HAP-1 (cell line): Measurements from ENCODE around the gene TBC1D3B.

Experiments
- DNase-seq, 2 experiments: peaks; one replicate each; pipeline ENCODE4 v3.0.0-alpha.2; 2016 to 2020; ENCODE audit warnings: low spot score in 2 of 2
- H3K27me3 ChIP-seq: fragments of 250-450 bp; sonication (Bioruptor Pico); 2 replicates; pipeline ENCODE4 v1.5.1; 2020; ENCODE audit warnings: low read depth, mild to moderate bottlenecking, moderate library complexity
- H3K36me3 ChIP-seq: fragments of 250-450 bp; sonication (Bioruptor Pico); replicated peaks from 2 replicates; pipeline ENCODE4 v1.5.1; 2020; ENCODE audit warnings: mild to moderate bottlenecking
- H3K4me1 ChIP-seq: fragments of 250-450 bp; sonication (Bioruptor Pico); 2 replicates; pipeline ENCODE4 v1.5.1; 2020; ENCODE audit warnings: mild to moderate bottlenecking
- H3K4me3 ChIP-seq: fragments of 250-450 bp; sonication (Bioruptor Pico); 2 replicates; pipeline ENCODE4 v1.5.1; 2020; ENCODE audit warnings: mild to moderate bottlenecking, moderate library complexity
- H3K9me3 ChIP-seq: fragments of 250-450 bp; sonication (Bioruptor Pico); 2 replicates; pipeline ENCODE4 v1.5.1; 2020; ENCODE audit warnings: mild to moderate bottlenecking, moderate library complexity
- in situ Hi-C: fragments of 300-500 bp; cut with MboI; formaldehyde crosslinking; loops from 3 replicates; pipeline ENCODE4 v1.14.3; 2020; ENCODE audit warnings: low sequenced_read_pairs, inconsistent platforms, mixed read lengths

The TBC1D3B gene

GRCh38 chr17:36136439-36136838 lies 40.0 kb downstream of the TBC1D3B start:
- no peak overlapping the region for H3K4me3 ChIP-seq
- in situ Hi-C loops: no loop called here
- peaks cover 3% of the 10 kb centered on the region for H3K4me1 ChIP-seq

GRCh38 chr17:36136036-36136435 lies 40.4 kb downstream of the TBC1D3B start:
- Histone ChIP-seq H3K9me3 (no peaks in the 10 kb centered on the region), H3K27me3 (peaks cover 3% of the 10 kb centered on the region; the same call in 1 of the 2 replicates), H3K4me1 (peaks cover 3% of the 10 kb centered on the region), H3K36me3 (no peaks in the 10 kb centered on the region), H3K4me3 (no peak overlapping the region)
- no peak for DNase-seq
- in situ Hi-C loops: no loop called here

More at GRCh38 chr17:36136439-36136838, 40.0 kb downstream of the TBC1D3B start:
- no peak for DNase-seq
- Histone ChIP-seq H3K36me3 (no peaks in the 10 kb centered on the region), H3K9me3 (no peaks in the 10 kb centered on the region), H3K27me3 (peaks cover 3% of the 10 kb centered on the region; the same call in 1 of the 2 replicates)

- H3K27me3 ChIP-seq: peaks cover 3% of the 10 kb centered on the region; the same call in 1 of the 2 replicates
- no peaks in the 10 kb centered on the region for H3K9me3 ChIP-seq
- no peak for DNase-seq
- in situ Hi-C loops: no loop called here
- H3K36me3 ChIP-seq: no peaks in the 10 kb centered on the region
- H3K4me3 ChIP-seq: no peak overlapping the region
- peaks cover 3% of the 10 kb centered on the region for H3K4me1 ChIP-seq
These were observed 41.0 kb downstream of the TBC1D3B start for GRCh38 chr17:36135465-36135864.

- no peak for DNase-seq
- H3K4me1 ChIP-seq: no peaks in the 10 kb centered on the region
- no peak overlapping the region for H3K4me3 ChIP-seq
- in situ Hi-C loops: no loop called here
- H3K27me3 ChIP-seq: peaks cover 3% of the 10 kb centered on the region; the same call in 1 of the 2 replicates
- H3K36me3 ChIP-seq: no peaks in the 10 kb centered on the region
- no peaks in the 10 kb centered on the region for H3K9me3 ChIP-seq
These were observed 42.7 kb downstream of the TBC1D3B start for GRCh38 chr17:36133602-36134236.

- H3K9me3 ChIP-seq: no peaks in the 10 kb centered on the region
- H3K27me3 ChIP-seq: peaks cover 3% of the 10 kb centered on the region; the same call in 1 of the 2 replicates
- DNase-seq: no peak
- H3K4me1 ChIP-seq: no peaks in the 10 kb centered on the region
- in situ Hi-C loops: no loop called here
- no peak overlapping the region for H3K4me3 ChIP-seq
- H3K36me3 ChIP-seq: no peaks in the 10 kb centered on the region
These were observed 44.0 kb downstream of the TBC1D3B start for GRCh38 chr17:36132421-36132831.

GRCh38 chr17:36131931-36132330 lies 44.5 kb downstream of the TBC1D3B start:
- DNase-seq: no peak
- no peaks in the 10 kb centered on the region for H3K4me1 ChIP-seq
- H3K9me3 ChIP-seq: no peaks in the 10 kb centered on the region
- in situ Hi-C loops: no loop called here
- H3K27me3 ChIP-seq: peaks cover 3% of the 10 kb centered on the region; the same call in 1 of the 2 replicates
- H3K4me3 ChIP-seq: no peak overlapping the region
- no peaks in the 10 kb centered on the region for H3K36me3 ChIP-seq

- DNase-seq: no peak
- in situ Hi-C loops: no loop called here
- H3K27me3 ChIP-seq: peaks cover 3% of the 10 kb centered on the region; the same call in 1 of the 2 replicates
- no peaks in the 10 kb centered on the region for H3K4me1 ChIP-seq
- H3K4me3 ChIP-seq: no peak overlapping the region
- H3K9me3 ChIP-seq: no peaks in the 10 kb centered on the region
- no peaks in the 10 kb centered on the region for H3K36me3 ChIP-seq
These were observed 45.0 kb downstream of the TBC1D3B start for GRCh38 chr17:36131421-36131820.

GRCh38 chr17:36130346-36130745 lies 46.1 kb downstream of the TBC1D3B start:
- in situ Hi-C loops: no loop called here

GRCh38 chr17:36129616-36130015 lies 46.8 kb downstream of the TBC1D3B start:
- peaks cover 3% of the 10 kb centered on the region; the same call in 1 of the 2 replicates for H3K27me3 ChIP-seq
- DNase-seq: no peak
- no peak overlapping the region for H3K4me3 ChIP-seq
- no peaks in the 10 kb centered on the region; the same call in 1 of the 2 replicates for H3K9me3 ChIP-seq
- no peaks in the 10 kb centered on the region for H3K4me1 ChIP-seq
- no peaks in the 10 kb centered on the region for H3K36me3 ChIP-seq
- in situ Hi-C loops: no loop called here

More at GRCh38 chr17:36130346-36130745, 46.1 kb downstream of the TBC1D3B start:
- no peak overlapping the region for H3K4me3 ChIP-seq
- H3K27me3 ChIP-seq: peaks cover 3% of the 10 kb centered on the region; the same call in 1 of the 2 replicates
- DNase-seq: no peak
- H3K4me1 ChIP-seq: no peaks in the 10 kb centered on the region
- H3K9me3 ChIP-seq: no peaks in the 10 kb centered on the region; the same call in 1 of the 2 replicates
- no peaks in the 10 kb centered on the region for H3K36me3 ChIP-seq

- no peaks in the 10 kb centered on the region; the same call in 1 of the 2 replicates for H3K9me3 ChIP-seq
- H3K36me3 ChIP-seq: no peaks in the 10 kb centered on the region
- H3K4me3 ChIP-seq: no peak overlapping the region
- in situ Hi-C loops: no loop called here
- H3K4me1 ChIP-seq: no peaks in the 10 kb centered on the region
- peaks cover 3% of the 10 kb centered on the region; the same call in 1 of the 2 replicates for H3K27me3 ChIP-seq
- DNase-seq: no peak
These were observed 47.9 kb downstream of the TBC1D3B start for GRCh38 chr17:36128411-36128978.

GRCh38 chr17:36127911-36128310 lies 48.5 kb downstream of the TBC1D3B start:
- Histone ChIP-seq H3K4me3 (no peak overlapping the region), H3K27me3 (no peaks in the 10 kb centered on the region; the same call in 1 of the 2 replicates), H3K4me1 (no peaks in the 10 kb centered on the region), H3K36me3 (no peaks in the 10 kb centered on the region), H3K9me3 (no peaks in the 10 kb centered on the region; the same call in 1 of the 2 replicates)
- in situ Hi-C loops: no loop called here
- DNase-seq: no peak

- no peaks in the 10 kb centered on the region for H3K4me1 ChIP-seq
- in situ Hi-C loops: no loop called here
- H3K36me3 ChIP-seq: no peaks in the 10 kb centered on the region
- H3K27me3 ChIP-seq: no peaks in the 10 kb centered on the region
- H3K4me3 ChIP-seq: no peak overlapping the region
- DNase-seq: no peak
- H3K9me3 ChIP-seq: no peaks in the 10 kb centered on the region; the same call in 1 of the 2 replicates
These were observed 49.1 kb downstream of the TBC1D3B start for GRCh38 chr17:36127199-36127893.

GRCh38 chr17:36124879-36125824 lies 51.3 kb downstream of the TBC1D3B start:
- Histone ChIP-seq H3K4me3 (no peak overlapping the region), H3K36me3 (no peaks in the 10 kb centered on the region), H3K27me3 (no peaks in the 10 kb centered on the region; the same call in 1 of the 2 replicates), H3K4me1 (no peaks in the 10 kb centered on the region), H3K9me3 (no peaks in the 10 kb centered on the region; the same call in 1 of the 2 replicates)
- no peak for DNase-seq
- in situ Hi-C loops: no loop called here
